ENCODE measurements around the gene LIPN. TPM values are rescaled to one million over a fixed set of nuclear protein-coding genes. Genes with fewer than 3 reads are reported as not detected.

The LIPN gene
- total and polyA plus RNA-seq, 2 of the 8 experiments (the other 6 are each of a cell fraction or from before 2014, with no cell fraction given), result not detected

- Histone ChIP-seq H3K14ac (ENCODE audit: insufficient read length) (no peak overlapping the region), H3K36me3 (ENCODE audit: control insufficient read depth in 2 of 4, insufficient read depth in 4 of 4, low read length in 3 of 4) (no peaks in the 10 kb centered on the region), H3K79me2 (ENCODE audit: control insufficient read depth in 1 of 2, insufficient read depth in 2 of 2, low read length in 2 of 2) (no peaks in the 10 kb centered on the region), H3K56ac (replicated peaks; ENCODE audit: insufficient read length, low read depth, low read length) (no peak overlapping the region), H4K5ac (ENCODE audit: insufficient read length, low read depth, low read length) (no peak overlapping the region), H4K91ac (replicated peaks; ENCODE audit: insufficient read length, low read length) (no peak overlapping the region), H3K18ac (ENCODE audit: extremely low read depth, low read length) (no peak overlapping the region), H2AK5ac (ENCODE audit: low read depth, low read length) (no peak overlapping the region), H2BK12ac (ENCODE audit: low read depth, low read length) (no peak overlapping the region), H3K4me2 (ENCODE audit: insufficient read depth in 1 of 2, low read depth in 2 of 2, low read length in 2 of 2) (no peak overlapping the region), H3K27me3 (replicated peaks in 1 of 4; ENCODE audit: control insufficient read depth in 3 of 4, extremely low read depth in 1 of 4, insufficient read depth in 3 of 4, low read length in 3 of 4) (no peaks in the 10 kb centered on the region), H3K27ac (ENCODE audit: low read depth, low read length) (no peak overlapping the region), H3K4me1 (replicated peaks in 1 of 4; ENCODE audit: control insufficient read depth in 3 of 4, insufficient read depth in 4 of 4, low read length in 3 of 4) (no peaks in the 10 kb centered on the region), H3K4me3 (ENCODE audit: extremely low read depth in 1 of 4, insufficient read depth in 2 of 4, low read depth in 3 of 4, low read length in 4 of 4) (no peak overlapping the region), H3K23me2 (ENCODE audit: low read depth, low read length) (no peaks in the 10 kb centered on the region), H2BK15ac (ENCODE audit: low read length) (no peak overlapping the region), H2AFZ (ENCODE audit: low read length) (no peak overlapping the region), H2BK20ac (ENCODE audit: low read length) (no peak overlapping the region), H2BK5ac (ENCODE audit: low read depth, low read length) (no peak overlapping the region), H3K79me1 (ENCODE audit: low read depth, low read length) (no peaks in the 10 kb centered on the region), H3K9ac (replicated peaks in 1 of 4; ENCODE audit: extremely low read depth in 1 of 4, low read depth in 3 of 4, low read length in 3 of 4) (no peak overlapping the region), H4K8ac (ENCODE audit: extremely low read depth, insufficient read depth, low read length) (no peak overlapping the region), H4K20me1 (replicated peaks in 1 of 2; ENCODE audit: control insufficient read depth in 1 of 2, insufficient read depth in 2 of 2, low read length in 2 of 2) (no peaks in the 10 kb centered on the region), H2BK120ac (replicated peaks; ENCODE audit: low read depth, low read length) (no peak overlapping the region), H3K4ac (replicated peaks; ENCODE audit: insufficient read length, low read depth, low read length) (no peak overlapping the region), H3K9me3 (ENCODE audit: insufficient read depth in 2 of 2, low read depth in 1 of 2, low read length in 1 of 2) (no peaks in the 10 kb centered on the region), H3K23ac (ENCODE audit: insufficient read length) (no peak overlapping the region)
- no peak for FAIRE-seq
- TF ChIP-seq TAF7 (optimal IDR thresholded peaks at IDR 0.05; ENCODE audit: borderline replicate concordance, low read depth, low read length), result no peak
- no peak for TF ChIP-seq CBX8 (IDR thresholded peaks at IDR 0.05; ENCODE audit: borderline replicate concordance, low read depth, low read length)
- TF ChIP-seq CTCF (IDR thresholded peaks at IDR 0.05; ENCODE audit: control extremely low read depth in 1 of 3, insufficient read depth in 1 of 3, low read depth in 1 of 3, low read length in 3 of 3), result no peak
- no peak for TF ChIP-seq CBX5 (IDR thresholded peaks at IDR 0.05; ENCODE audit: low read depth, low read length)
- TF ChIP-seq SP4 (IDR thresholded peaks at IDR 0.05; ENCODE audit: low read length), result no peak
- TF ChIP-seq SIN3A (conservative IDR thresholded peaks at IDR 0.05 in 1 of 2, IDR thresholded peaks at IDR 0.05 in 1 of 2; ENCODE audit: low read depth in 1 of 2, low read length in 2 of 2), result no peak
- TF ChIP-seq YY1 (IDR thresholded peaks at IDR 0.05; ENCODE audit: low read depth, low read length), result no peak
- TF ChIP-seq ASH2L (IDR thresholded peaks at IDR 0.05; ENCODE audit: low read length), result no peak
- DNase-seq (ENCODE audit: low read depth in 1 of 2, low spot score in 2 of 2), result no peak
- 86% methylated on average over 3 of the region's 3 CpGs; no CpG with 5 or more reads in 1 of the 2 experiments for WGBS, 2 experiments (ENCODE audit: extremely low coverage in 1 of 2, insufficient coverage in 1 of 2, insufficient read length in 1 of 2, insufficient replicate concordance in 2 of 2, low coverage in 1 of 2, low lambda C conversion rate in 2 of 2, missing lambda C conversion rate in 1 of 2)
- ChIA-PET POLR2A (ENCODE audit: partially characterized antibody) (no interaction called here), CTCF (ENCODE audit: partially characterized antibody) (interaction anchor here (1.0 to 2.8 kb wide), 5 partner anchors 8 to 116 kb away, joined by 3 to 21 read pairs (median 3); no protein-coding TSS in a partner anchor)
Observed at GRCh38 chr10:88819290-88819689, 59.5 kb downstream of the LIPN start.
